MV-4-11 (cell line): ENCODE measurements around the gene TSPAN11.

Experiments
- DNase-seq: peaks from one replicate; lab custom pipeline; 2025; lab: John Stamatoyannopoulos, UW

The TSPAN11 gene

DNA sequence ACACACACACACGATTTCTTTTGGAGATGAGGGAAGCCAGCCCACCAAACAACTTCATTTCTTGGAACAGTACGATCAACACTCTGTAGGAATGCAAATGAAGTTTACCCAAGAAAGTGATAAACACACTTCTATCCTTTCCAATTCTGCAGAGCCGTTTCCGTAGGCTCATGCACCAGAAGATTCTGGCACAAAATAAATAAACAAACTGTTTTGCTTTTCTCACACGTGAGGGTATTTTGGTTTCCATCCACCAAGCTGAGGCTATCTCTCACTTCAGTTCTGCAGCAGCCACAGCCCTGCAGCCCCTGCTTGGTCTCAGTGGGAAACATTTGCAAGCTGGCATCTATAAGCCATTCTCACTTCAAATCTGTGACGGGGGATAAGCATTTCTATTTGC lies 15.3 kb upstream of the TSPAN11 start:
- DNase-seq, result no peak

GRCh38 chr12:30913323-30913722 lies 13.2 kb upstream of the TSPAN11 start:
- peak; percentile 14 for DNase-seq

DNA sequence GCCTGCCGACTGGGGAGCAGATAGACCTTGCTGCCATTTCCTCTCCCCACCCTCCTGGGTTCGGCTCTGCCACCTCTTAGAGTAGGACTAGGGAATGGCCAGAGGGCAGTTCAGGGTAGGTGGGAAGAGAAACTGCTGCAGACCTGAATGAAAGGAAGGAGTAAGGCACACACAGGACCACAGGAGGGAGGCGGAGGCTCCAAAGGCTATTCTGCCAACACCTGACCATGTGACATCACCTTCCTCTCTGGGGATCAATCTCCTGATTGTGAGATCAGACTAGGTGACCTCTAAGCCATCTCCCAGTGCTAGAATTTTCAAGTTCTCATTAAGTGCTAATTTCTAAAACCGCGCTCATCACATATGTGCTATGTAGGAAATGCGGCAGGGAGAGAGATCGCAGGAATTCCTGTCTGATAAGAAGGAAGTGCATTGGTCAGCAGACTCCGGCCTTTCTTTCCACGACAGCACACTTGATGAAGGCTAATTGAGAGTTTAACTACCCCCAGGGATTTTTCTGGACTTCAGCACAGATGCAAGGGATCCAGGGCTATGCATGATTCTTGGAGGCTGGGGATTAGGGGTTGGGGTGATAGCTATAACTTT lies 11.5 kb upstream of the TSPAN11 start:
- DNase-seq, result no peak

DNA sequence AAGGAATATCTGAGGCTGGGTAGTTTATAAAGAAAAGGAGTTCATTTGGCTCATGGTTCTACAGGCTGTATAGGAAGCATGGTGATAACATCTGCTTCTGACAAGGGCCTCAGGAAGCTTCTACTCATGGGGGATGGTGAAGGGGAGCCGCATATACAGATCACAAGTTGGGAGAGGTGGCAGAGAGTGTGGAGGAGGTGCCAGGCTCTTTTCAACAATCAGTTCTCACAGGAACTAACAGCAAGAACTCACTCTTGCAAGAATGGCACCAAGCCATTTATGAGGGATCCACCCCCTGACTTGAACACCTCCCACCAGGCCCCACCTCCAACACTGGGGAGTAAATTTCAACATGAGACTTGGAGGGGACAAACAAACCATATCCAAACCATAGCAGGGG lies 3.5 kb upstream of the TSPAN11 start:
- no peak for DNase-seq

GRCh38 chr12:30925607-30926242 lies 823 bp upstream of the TSPAN11 start:
- DNase-seq, result no peak

GRCh38 chr12:30927222-30927611 lies 669 bp downstream of the TSPAN11 start:
- no peak for DNase-seq

DNA sequence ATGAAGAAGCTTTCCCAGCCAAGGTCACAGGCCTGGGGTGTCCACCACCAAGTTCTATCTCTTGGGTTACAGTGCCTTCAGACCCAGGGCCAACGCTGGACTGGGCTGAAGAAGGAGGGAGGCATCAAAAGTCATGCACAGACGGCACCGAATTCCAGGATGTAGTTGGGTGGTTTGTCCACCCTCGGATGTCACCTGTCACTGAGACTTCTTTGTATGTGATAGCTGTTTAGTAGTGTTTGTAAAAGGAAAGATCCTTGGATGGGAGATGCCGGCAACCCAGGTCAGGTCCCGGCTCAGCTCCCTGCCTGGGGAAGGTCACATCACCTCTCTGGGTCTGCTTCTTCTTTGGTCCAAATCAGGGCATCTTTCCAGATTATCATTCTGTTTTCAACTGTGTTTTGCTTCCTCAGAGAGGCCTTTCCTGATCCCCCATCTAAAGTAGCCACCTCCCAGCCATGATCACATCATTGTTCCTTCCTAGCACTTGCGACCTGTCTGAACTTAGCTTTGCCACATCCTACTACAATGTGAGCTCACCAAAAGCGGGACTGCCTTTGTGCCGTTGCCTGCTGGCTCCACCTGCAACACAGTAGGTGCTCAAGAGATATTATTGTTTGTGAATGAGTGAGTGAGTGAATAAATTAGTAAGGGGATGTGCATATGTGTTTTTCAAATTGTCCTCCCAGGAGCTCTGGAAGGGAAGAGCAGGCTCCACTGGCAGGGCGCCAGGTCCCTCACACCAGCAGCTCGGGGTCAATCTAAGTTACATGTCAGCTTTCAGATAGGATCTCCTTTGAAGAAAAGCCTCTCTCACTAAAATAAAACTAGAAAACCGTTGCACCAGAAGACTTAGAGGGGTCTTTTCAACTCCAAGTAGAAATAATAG lies 2.1 kb downstream of the TSPAN11 start:
- no peak for DNase-seq

DNA sequence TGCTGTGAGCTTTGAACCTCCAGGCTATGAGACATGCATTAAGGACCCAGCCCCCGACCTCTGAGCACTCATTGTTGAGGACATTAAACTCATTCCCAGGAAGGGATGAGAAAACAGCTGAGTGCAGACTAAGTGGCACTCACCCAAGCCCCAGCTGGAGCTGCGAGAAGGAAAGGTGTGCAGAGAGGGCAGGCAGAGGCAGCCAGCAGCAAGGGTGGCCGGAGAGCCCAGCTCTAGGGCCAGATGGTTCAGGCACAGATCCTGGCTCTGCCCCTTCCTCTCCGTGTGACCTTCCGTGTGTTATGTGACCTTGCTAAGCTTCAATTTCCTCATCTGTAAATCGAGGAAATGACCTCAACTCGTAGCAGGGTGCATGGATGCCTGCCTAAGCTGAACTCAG lies 3.7 kb downstream of the TSPAN11 start:
- DNase-seq, result no peak

DNA sequence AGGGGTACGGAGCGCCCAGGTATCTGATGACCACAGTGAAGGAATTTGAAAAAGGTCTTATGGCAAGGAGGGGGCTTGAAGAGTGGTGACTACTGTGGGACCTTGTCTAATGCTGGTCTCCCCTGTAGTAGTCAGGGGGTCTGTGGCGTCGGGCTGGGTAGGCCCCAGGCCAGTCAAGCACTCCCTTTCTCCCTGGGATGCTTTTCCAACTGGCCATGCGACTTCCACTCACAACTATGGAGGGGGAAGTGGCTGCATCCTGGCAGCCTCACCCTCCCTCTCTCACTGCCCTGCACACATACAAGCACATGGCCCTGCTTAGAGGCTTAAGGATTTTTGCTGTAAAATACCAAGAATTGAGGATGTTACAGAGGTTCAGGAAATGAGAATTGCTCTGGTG lies 4.1 kb downstream of the TSPAN11 start:
- DNase-seq, result no peak

DNA sequence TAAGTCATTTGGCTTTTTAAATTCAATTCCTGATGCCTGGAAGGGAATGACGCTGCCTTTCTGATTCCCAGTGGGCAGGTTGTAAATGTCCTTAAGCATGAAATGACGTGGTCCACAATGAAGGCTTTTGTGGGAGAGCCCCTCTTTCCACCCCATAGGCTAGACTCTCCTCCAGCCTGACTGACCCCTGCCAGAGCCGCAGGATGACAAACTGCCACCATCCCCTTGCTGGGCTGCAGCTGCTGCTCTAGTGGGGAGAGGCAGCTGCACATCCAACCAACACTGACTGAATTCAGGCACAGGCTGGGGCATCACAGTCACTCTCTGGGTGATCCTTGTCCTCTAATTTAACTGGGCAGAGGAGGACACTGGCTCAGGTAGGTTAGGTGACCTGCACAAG lies 6.3 kb downstream of the TSPAN11 start:
- no peak for DNase-seq

DNA sequence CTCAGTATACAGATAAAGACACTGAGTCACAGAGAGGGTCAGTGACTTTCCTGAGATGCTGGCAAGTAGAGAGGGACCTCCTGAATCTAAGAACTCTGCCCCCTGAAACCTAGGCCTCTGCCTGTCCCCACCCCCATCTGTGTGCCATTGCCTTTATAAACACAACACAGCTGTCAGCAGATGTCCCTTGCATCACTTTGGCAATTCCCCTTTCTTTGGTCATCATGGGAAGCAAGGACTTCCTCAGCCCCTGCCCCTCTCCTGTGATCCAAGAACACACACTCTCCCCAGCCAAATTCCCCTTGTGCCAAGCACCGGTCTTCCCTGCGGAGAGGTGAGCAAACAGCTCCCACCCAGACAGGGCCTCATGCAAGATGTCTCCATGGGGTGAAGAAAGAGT lies 8.3 kb downstream of the TSPAN11 start:
- no peak for DNase-seq

- DNase-seq, result no peak
Measured at GRCh38 chr12:30936036-30936435, 9.5 kb downstream of the TSPAN11 start.

- DNase-seq, result no peak
Measured at GRCh38 chr12:30939234-30939633, 12.7 kb downstream of the TSPAN11 start.

- DNase-seq, result no peak
Measured at GRCh38 chr12:30942486-30942885, 15.9 kb downstream of the TSPAN11 start.

GRCh38 chr12:30942936-30943335 lies 16.4 kb downstream of the TSPAN11 start:
- no peak for DNase-seq

- DNase-seq, result no peak
Measured at GRCh38 chr12:30945443-30946164, 19.1 kb downstream of the TSPAN11 start.

DNA sequence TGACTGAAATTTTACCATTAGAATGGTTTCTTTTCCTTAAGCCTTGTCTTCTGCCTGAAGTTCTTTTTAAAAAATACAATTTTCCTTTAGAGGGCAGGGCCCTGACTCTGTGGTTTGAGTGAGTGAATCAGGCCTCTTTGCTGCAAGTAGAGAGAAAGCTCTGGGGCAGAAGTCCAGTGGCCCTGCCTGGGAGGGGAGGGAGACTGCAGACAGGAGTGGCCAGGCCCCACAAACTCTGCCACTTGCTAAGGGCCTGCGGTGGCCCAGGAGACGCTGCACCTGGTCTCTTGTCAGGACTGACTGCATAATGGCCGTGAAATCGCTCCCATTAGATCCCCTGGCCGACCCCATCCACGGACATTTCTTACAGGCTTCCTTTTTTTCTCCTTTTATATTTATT lies 25.5 kb downstream of the TSPAN11 start:
- DNase-seq, result no peak

GRCh38 chr12:30953257-30953656 lies 26.7 kb downstream of the TSPAN11 start:
- DNase-seq, result no peak

- no peak for DNase-seq
Measured at GRCh38 chr12:30953951-30954751, 27.6 kb downstream of the TSPAN11 start.

- DNase-seq, result no peak
Measured at GRCh38 chr12:30955214-30955613, 28.7 kb downstream of the TSPAN11 start.

DNA sequence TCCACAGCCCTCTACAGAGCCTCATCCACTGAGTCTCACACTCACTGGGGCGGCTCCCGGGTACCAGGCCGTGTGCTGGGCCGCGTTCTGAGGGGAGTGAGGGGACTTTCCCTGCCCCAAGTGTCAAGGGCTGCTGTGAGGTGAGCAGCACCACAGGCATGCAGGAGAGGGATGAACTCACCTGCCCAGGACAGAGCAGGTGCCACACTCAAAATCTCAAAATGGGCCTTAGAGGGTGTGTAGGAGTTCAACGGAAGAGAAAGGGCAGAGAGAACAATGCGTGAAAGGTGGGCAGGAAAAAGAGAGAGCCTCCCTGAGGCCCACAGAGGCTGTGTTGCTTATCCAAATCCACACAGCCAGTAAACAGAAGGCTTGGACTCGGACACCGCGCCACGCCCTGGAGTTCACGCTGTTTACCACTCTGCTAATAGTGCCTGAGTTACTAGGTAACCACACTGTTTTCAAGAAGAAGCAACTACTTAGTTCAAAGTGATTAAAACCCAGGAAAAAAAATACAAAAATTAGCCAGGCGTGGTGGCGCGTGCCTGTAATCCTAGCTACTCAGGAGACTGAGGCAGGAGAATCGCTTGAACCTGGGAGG lies 32.7 kb downstream of the TSPAN11 start:
- no peak for DNase-seq
